OCI-LY3 (cell line): ENCODE measurements around the gene CRTAC1.

Source experiments
- H2AFZ ChIP-seq: fragments of 200-600, 300-600 bp; shearing (Covaris generic); 2 replicates; pipeline ENCODE4 v1.6.0; 2014; ENCODE audit warnings: antibody characterized with exemption, low read depth, low read length
- H3K27ac ChIP-seq: fragments of 200-600, 300-600 bp; sonication (generic); 2 replicates; pipeline ENCODE4 v1.5.1; 2014; ENCODE audit warnings: mild to moderate bottlenecking, low read length, moderate library complexity, mixed read lengths
- H3K27me3 ChIP-seq: fragments of 200-600, 300-600 bp; sonication (generic); 2 replicates; pipeline ENCODE4 v1.6.1; 2014; ENCODE audit warnings: low read depth, low read length, mixed read lengths
- H3K36me3 ChIP-seq: fragments of 200-600, 300-600 bp; sonication (generic); replicated peaks from 2 replicates; pipeline ENCODE3; 2014; ENCODE audit warnings: low read depth, low read length, mixed read lengths
- H3K4me1 ChIP-seq: fragments of 300-600, 200-600 bp; sonication (generic); 2 replicates; pipeline ENCODE4 v1.6.1; 2014; ENCODE audit warnings: low read length, mixed read lengths
- H3K4me2 ChIP-seq: fragments of 200-600, 300-600 bp; sonication (generic); 2 replicates; pipeline ENCODE4 v1.6.1; 2014; ENCODE audit warnings: low read length, mixed read lengths
- H3K4me3 ChIP-seq: fragments of 300-600, 200-600 bp; sonication (generic); 2 replicates; pipeline ENCODE4 v1.5.1; 2014; ENCODE audit warnings: antibody characterized with exemption, mild to moderate bottlenecking, low read length, moderate library complexity
- H3K79me2 ChIP-seq: fragments of 300-600, 200-600 bp; shearing (Covaris generic); 2 replicates; pipeline ENCODE4 v1.6.1; 2014; ENCODE audit warnings: mild to moderate bottlenecking, low read length, mixed read lengths
- H3K9ac ChIP-seq: fragments of 300-600, 200-600 bp; shearing (Covaris generic); 2 replicates; pipeline ENCODE4 v1.6.0; 2014; ENCODE audit warnings: mild to moderate bottlenecking, low read length, moderate library complexity
- H3K9me3 ChIP-seq: fragments of 200-600, 300-600 bp; shearing (Covaris generic); 2 replicates; pipeline ENCODE4 v1.6.1; 2014; ENCODE audit warnings: low read length, mixed read lengths; ENCODE audit not compliant: insufficient read depth
- H4K20me1 ChIP-seq: fragments of 200-600, 300-600 bp; sonication (generic); 2 replicates; pipeline ENCODE4 v1.6.1; 2016; ENCODE audit warnings: low read length, mixed read lengths; ENCODE audit not compliant: insufficient read depth
- CTCF ChIP-seq: fragments of 200-600, 300-600 bp; sonication (generic); IDR thresholded peaks from 2 replicates; pipeline ENCODE4 v1.5.1; 2014; ENCODE audit warnings: antibody characterized with exemption, low read length, low read depth
- EZH2phosphoT487 ChIP-seq: fragments of 200-600 bp; shearing (Covaris generic); IDR thresholded peaks from 2 replicates; pipeline ENCODE4 v1.6.1; 2018; ENCODE audit warnings: antibody characterized with exemption, mixed run types, low read depth

Gene CRTAC1

GRCh38 chr10:97889461-97890265, 140.8 kb downstream of the CRTAC1 start:
- Histone ChIP-seq H3K9ac (no peak overlapping the region), H3K9me3 (no peaks in the 10 kb centered on the region), H3K27ac (no peak overlapping the region), H2AFZ (no peak overlapping the region), H3K27me3 (peaks cover 5% of the 10 kb centered on the region), H3K4me2 (no peak overlapping the region), H3K4me3 (no peak overlapping the region), H3K4me1 (no peaks in the 10 kb centered on the region), H3K36me3 (no peaks in the 10 kb centered on the region), H4K20me1 (no peaks in the 10 kb centered on the region), H3K79me2 (no peaks in the 10 kb centered on the region)
- TF ChIP-seq EZH2phosphoT487 (no peak), CTCF (no peak)

GRCh38 chr10:97888641-97889262, 141.7 kb downstream of the CRTAC1 start:
- Histone ChIP-seq H3K9ac (no peak overlapping the region), H3K79me2 (no peaks in the 10 kb centered on the region), H3K27ac (no peak overlapping the region), H2AFZ (no peak overlapping the region), H3K9me3 (no peaks in the 10 kb centered on the region), H3K4me1 (no peaks in the 10 kb centered on the region), H3K4me3 (no peak overlapping the region), H3K27me3 (peaks cover 3% of the 10 kb centered on the region), H3K36me3 (no peaks in the 10 kb centered on the region), H3K4me2 (no peak overlapping the region), H4K20me1 (no peaks in the 10 kb centered on the region)
- no peak for TF ChIP-seq EZH2phosphoT487
- no peak for TF ChIP-seq CTCF

GRCh38 chr10:97888134-97888533, 142.3 kb downstream of the CRTAC1 start:
- no peak overlapping the region for H2AFZ ChIP-seq
- H3K4me2 ChIP-seq, result no peak overlapping the region
- no peak overlapping the region for H3K27ac ChIP-seq
- no peaks in the 10 kb centered on the region for H3K36me3 ChIP-seq
- no peaks in the 10 kb centered on the region for H3K79me2 ChIP-seq
- TF ChIP-seq CTCF (no peak), EZH2phosphoT487 (no peak)
- no peak overlapping the region for H3K9ac ChIP-seq
- H3K4me1 ChIP-seq, result no peaks in the 10 kb centered on the region
- no peak overlapping the region for H3K4me3 ChIP-seq
- no peaks in the 10 kb centered on the region for H3K9me3 ChIP-seq
- peaks cover 3% of the 10 kb centered on the region for H3K27me3 ChIP-seq
- no peaks in the 10 kb centered on the region for H4K20me1 ChIP-seq

- Histone ChIP-seq H3K79me2 (no peaks in the 10 kb centered on the region), H3K27ac (no peak overlapping the region), H2AFZ (no peak overlapping the region), H3K36me3 (no peaks in the 10 kb centered on the region), H3K9ac (no peak overlapping the region), H3K4me3 (no peak overlapping the region), H3K27me3 (peaks cover 3% of the 10 kb centered on the region), H4K20me1 (no peaks in the 10 kb centered on the region), H3K9me3 (no peaks in the 10 kb centered on the region), H3K4me2 (no peak overlapping the region), H3K4me1 (peaks cover 3% of the 10 kb centered on the region)
- TF ChIP-seq EZH2phosphoT487 (no peak), CTCF (no peak)
Measured at GRCh38 chr10:97887399-97887798, 143.0 kb downstream of the CRTAC1 start.
